NCI-H128 (cell line): ENCODE results near the gene ETV6.
"Not testable (repeated sequence)": the region's sequence is repeated elsewhere in the genome, so short reads cannot be mapped to it uniquely, and the experiment has no call there.

Experiments used
- DNase-seq: peaks from one replicate; lab custom pipeline; 2025; ENCODE audit not compliant: unreplicated experiment; lab: John Stamatoyannopoulos, UW

The ETV6 gene

DNA sequence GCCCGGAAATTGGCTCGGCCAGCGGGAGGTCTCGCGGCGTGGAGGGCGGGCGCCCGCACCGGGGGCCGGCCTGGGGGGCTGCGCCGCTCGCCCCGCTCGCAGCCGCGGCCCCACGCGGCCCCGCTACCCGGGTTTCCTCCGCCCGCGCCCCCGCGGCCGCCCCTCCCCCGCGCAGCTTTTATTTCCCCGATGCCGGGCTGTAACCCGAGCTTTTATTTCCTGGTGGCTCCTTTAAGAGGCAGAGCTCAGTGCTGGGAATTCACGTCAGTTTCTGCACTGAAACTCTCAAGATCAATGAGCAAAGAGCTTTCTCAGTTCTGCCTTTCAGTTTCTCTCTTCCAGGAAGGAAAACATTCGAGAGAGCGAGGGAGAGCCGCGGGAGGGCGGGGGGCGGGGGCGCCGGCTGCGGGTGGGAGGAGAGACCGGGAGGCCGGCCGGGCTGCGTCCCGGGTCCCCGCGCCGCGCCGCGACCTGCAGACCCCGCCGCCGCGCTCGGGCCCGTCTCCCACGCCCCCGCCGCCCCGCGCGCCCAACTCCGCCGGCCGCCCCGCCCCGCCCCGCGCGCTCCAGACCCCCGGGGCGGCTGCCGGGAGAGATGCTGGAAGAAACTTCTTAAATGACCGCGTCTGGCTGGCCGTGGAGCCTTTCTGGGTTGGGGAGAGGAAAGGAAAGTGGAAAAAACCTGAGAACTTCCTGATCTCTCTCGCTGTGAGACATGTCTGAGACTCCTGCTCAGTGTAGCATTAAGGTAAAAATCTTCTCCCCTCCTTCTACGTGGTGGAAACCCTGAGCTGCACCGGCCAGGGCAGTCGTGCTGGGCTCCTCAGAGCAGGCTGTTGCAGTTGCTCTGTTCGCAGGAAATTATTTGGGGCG lies at the start of gene ETV6:
Gene ETV6 (plus strand): TSS at position 262 of the 873 bp plus-strand sequence. CDS start 454 bp downstream, at position 716.
- DNase-seq, result no peak

DNA sequence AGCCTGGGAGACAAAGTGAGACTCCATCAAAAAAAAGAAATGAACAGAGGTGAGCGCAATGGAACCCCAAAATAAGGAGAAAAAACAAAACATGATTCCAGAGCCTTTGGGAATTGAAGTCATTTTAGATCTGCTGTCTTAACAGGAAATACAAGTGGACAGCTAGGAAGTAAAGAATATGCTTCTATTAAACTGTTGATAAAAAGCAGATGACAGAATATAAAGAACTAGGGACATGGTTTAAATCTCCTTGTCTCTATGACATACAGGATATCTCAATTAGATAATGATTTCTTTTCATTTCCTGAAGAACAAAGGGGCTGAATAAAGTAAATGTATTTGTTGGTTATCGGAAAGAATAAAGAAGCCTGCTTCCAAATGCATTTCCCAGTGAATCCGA lies 49.3 kb upstream of the ETV6 start:
- DNase-seq, result no peak

DNA sequence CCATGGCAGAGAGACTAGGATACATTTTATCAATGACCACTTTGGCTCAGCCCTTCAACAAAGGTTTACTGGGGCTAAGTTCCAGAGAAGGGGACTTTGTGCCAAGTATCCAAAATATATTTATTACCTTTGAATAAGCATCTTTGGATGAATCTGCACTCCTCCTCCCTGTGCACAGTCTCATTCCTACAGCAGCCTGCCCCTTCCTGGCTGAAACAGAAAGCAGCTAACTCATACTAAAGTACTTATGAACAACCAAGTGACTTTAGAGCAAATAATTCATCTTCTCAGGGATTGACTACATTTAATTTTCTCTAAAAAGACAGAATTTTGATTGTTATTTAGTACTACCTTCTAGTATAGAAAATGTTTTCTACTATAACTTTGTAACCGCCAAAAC lies 47.8 kb upstream of the ETV6 start:
- no peak for DNase-seq

DNA sequence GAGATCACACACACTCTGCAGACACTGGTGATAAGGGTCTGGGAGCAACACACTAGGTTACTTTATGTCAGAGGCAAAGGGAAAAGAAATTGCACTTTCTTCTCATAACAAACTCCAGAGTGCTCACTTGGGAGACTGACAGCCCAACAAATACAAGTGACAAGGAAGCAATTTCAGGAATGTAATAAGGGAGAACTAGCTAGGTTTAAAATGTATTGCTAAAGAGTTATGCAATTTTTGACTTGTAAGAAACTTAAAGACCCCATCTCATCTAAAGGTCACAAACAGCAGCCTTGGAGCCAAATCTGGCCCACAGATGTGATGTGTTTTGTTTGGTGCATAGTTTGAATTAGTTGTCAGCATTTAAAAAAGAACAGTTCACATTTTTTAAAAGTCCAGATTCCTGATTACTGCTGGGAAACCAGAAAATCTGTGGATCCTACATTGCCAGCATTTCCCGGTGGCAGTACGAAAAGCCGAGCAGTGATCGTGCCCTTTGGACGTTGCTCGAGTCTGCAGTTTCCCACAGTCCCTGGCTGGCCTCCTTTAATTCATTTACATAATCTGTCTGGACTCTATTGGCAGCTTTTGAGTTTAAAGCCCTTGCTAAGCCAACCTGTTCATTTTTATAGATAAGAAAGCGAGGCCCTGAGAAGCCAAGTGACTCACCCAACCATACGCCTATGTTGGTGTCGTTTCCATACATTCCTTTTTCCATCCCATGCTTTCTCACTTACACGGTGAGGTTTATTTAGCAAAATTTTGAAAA lies 42.0 kb upstream of the ETV6 start:
- no peak for DNase-seq

DNA sequence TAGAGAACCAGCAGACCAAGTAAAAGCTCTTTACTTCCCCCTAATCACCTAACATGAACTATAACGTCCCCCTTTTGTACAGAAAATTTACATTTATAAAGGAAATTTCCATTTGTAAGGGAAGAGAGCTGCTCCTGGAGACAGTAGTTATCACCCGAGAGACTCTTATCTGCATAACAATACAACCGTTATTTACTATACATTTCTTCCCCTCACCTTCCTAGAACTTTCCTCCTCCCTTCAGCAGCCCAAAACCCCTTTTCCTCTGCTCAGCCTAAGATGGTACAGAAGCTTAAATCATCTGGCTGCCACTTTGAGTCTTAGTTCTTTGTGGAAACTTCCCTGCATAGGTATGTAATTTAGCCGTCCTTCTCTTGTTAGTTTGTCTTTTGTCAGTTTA lies 40.4 kb upstream of the ETV6 start:
- DNase-seq, result no peak

DNA sequence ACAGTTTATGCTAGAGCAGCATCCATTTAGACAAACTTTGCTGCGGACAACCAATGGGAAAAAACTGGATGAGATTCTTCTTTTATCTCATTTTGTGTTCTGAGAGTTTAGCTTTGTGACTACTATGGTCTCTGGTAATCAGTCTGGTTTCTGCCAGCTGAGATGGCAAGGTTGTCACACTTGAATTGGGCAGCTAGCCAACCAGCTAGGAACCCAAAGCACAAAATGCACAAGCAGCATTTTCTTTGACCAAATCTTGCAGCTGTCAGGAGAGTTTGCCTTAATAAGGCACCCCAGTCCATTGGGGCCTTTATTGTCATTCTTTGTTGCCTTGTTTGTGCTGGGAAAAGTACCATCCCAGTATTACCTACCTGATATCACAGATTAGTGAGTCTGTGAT lies 34.0 kb upstream of the ETV6 start:
- DNase-seq, result no peak

DNA sequence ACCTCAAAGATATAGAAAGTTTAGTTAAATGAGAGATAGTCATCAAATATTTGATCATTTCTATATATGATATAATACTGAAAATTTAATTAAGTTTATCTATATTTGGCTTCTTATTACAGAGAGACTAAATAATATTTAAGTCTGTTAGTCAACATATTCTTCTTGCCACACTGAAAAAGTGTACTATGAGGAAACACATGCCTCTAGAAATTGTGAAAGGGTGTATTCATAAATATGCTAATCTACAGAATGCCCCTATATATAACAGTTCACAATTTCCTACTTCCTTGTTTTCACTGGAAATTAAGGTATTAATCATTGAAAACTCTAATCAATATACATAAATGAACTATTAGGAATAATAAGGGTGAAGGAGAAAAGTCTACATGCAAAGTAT lies 31.4 kb upstream of the ETV6 start:
- no peak for DNase-seq

DNA sequence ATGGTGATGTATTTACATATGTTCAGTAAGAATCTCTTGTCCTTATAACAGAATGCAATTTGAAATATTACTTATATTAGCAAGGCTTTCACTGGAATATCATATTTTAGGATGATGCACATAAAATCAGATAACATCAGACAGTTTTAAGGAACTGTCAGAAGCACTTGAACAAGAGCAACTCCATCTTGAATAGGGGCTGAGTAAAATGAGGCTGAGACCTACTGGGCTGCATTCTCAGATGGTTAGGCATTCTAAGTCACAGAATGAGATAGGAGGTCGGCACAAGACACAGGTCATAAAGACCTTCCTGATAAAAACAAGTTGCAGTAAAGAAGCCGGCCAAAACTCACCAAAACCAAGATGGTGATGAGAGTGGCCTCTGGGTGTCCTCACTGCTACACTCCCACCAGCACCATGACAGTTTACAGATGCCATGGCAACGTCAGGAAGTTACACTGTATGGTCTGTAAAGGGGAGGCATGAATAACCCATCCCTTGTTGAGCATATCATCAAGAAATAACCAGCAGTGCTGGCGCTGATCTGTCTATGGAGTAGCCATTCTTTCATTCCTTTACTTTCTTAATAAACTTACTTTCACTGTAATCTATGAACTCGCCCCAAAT lies 27.6 kb upstream of the ETV6 start:
- no peak for DNase-seq

DNA sequence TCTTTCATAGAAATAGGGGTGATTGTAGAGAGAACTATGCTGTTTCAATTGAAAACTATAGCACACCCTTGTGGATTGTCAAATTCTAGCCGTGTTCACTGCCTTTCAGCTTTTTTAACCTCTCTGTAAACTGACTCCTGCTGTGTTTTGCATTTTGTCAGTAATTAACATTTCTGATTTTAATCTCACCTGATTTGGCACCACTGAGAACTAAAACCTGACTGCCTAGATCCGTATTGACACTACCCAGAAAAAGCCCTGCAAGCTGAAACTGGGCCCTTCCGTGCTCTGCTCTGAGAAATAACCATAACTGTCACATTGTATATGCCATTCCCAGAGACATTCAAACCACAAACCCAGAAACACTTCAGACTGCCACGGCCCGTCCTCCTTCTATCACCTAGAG lies 26.6 kb upstream of the ETV6 start:
- DNase-seq, result no peak

DNA sequence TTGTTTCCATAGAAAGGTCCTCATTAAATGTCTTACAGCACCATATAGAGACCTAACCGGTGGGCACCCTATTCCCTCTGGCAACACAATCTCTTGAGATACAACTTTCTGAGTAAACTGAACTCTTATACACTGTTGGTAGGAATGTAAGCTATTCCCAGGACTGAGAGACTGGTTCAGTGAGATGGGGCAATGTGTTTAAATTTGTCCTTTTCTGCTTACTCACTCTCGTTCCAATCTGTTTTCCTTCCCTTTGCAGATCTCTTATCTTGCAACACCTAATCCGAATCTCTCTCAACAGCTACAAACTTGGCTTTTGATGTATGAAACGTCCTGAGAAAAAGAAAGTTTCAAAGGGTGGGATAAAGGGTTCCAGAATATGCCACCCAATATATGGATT lies 26.1 kb upstream of the ETV6 start:
- DNase-seq, result no peak

DNA sequence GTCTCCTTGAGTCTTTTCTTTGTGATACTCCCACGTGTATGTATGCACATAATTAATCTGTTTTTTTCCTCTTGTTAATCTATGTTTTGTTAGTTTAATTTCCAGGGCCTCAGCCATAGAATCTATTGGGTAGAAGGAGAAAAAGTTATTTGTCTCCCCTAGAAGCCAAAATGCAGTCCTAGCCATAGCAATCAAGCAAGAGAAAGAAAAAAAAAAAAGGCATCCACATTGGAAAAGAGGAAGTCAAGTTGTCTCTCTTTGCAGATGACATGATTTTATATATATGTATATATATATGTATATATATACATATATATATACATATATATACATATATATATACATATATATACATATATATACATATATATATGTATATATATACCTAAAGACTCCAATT lies 25.4 kb upstream of the ETV6 start:
- no peak for DNase-seq

DNA sequence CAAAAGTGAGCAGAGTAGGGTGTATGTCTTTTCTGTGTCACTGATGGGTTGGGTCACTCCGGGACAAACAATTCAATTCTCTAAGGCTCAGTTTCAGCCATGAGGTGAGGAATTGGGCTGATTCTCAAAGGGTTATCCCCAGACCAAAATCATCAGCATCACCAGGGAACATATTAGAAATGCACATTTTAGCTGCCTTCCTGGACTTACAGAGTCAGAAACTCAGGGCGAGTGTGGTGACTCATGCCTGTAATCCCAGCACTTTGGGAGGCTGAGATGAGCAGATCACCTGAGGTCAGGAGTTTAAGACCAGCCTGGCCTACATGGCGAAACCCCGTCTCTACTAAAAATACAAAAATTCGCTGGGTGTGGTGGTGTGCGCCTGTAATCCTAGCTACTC lies 21.8 kb upstream of the ETV6 start:
- DNase-seq, result not testable (repeated sequence)

DNA sequence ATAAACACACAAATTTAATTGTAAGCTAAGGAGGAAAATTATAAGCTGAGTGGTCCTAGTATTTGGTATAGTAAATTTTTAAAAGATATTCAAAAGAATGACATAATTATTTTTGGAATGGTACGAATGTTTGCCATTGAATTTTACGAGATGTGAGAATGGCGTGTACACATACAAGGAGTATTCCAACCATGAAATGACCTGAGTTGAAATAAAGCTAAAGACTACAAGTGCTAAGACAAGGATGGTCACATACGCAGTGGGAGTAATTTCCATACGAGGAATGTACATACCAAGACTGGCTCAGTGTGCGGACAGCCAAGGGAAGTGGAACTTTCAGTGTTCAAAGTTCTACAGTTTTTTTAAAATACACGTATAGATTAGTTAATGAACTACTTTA lies 21.1 kb upstream of the ETV6 start:
- no peak for DNase-seq

DNA sequence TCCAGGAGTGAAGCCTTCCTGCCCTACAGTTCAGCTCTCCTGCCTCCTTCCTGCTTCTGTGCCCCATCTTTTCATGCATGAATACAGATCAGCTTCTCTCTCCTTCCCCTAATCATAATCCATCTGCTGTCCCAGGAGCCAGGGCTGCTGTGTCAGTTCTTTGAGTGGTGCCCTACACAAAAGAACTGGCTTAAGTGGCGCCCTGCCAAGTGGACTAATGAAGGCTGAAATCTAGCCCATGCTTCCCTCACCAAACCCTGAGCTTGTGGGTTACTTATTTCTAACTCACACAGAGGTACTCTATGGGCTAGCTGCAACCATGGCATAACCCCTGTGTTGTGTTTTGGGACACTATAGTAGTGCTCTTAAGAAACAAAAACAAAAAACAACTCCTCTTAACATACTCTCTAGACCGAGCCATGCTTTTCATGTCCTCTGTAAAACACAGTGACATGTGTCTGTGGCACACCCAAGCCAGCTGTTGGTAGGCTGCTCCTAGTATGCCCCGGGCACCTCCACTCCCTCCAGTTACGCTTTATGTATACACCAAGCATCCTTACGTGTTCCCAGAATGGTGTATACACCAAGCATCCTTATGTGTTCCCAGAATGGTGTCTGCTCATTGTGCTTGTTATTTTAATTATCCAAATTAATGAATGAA lies 19.3 kb upstream of the ETV6 start:
- peak; percentile 42 for DNase-seq

DNA sequence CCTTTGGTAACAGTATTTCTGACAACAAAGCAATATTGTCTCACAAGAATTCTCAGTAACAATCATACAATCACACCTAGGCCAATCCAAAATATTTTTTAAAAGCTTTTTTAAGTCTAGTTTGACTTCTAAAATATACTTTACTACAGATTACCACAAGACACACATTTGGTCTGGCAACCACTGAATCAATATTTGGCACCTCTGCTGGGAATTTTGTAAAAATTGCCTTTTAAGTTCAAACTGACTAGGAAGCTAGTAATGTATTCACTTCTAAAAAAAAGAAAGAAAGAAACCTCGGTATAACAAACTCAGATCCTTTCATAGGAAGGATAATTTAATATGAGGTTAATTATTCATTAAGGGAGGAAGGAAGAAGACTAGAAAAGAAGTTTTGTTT lies 18.2 kb upstream of the ETV6 start:
- no peak for DNase-seq

DNA sequence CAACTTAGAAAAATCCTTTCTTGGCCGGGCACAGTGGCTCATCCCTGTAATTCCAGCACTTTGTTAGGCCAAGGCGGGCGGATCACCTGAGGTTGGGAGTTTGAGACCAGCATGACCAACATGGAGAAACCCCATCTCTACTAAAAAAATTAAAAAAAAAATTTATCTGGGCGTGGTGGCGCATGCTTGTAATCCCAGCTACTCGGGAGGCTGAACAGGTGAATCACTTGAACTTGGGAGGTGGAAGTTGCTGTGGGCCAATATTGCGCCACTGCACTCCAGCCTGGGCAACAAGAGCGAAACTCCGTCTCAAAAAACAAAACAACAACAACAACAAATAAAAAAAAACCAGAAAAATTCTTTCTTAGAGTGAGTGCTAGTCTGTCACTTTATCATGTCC lies 17.6 kb upstream of the ETV6 start:
- DNase-seq, result not testable (repeated sequence)

DNA sequence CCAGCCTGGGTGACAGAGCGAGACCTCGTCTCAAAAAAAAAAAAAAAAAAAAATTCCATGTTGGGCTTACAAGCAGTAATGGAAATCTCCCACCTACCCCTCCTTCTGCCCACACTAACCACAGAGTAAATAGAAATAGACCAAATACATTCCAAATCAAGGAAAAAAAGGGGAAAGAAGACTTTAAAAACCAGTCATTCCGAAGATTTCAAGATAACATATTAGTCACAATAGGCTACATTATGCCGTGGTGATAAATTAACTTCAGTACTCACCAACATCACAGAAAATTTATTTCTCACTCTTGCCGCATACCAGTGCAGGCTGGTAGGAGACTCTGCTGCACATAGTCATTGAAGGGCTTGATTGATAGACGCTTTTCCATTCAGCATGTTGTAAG lies 15.5 kb upstream of the ETV6 start:
- DNase-seq, result no peak

DNA sequence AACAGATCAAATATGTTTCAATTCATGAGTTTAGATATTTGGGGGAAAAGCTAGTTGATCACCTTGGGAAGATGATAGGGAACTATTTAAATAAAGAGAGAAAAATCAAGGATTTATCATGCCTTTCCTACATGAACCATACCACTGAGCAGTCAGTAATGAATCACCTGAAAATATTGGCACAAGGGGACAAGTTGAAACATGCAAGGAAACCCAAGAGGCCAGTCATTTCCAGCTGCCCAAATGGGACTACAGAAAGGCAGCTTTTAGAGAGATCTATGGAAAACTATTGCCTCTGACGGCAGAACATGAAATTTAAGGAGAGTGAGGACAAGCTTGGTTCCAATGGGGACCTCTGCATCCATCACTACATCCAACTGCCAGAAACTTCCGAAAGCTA lies 14.1 kb upstream of the ETV6 start:
- DNase-seq, result no peak

DNA sequence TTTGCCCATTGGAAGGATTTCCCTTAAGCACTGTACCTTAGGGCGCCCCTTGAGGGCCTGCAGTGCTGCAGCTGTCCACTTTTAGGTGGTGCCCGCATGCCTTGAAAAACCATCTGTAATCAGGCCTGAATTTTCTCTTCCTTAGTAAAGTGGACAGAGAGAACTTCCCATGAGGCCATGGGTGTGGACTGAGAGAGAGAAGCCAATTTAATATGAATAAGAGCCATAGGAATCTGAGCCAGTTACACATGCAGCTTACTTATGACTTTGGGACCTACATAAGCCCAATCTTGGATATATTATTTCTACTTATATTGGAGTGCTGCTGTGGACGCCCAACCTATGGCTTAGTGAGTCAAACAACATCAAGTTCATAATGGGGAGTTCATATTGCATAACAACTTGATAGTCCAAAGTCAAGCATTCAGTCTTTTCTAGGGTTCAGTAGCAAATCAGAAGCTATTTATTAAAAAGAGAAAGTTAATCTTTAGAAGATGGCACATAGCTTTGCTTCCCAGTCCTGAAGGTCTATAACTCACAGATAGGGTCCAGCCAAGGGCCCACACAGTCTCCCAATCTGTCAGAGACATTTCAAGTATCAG lies 11.1 kb upstream of the ETV6 start:
- no peak for DNase-seq

DNA sequence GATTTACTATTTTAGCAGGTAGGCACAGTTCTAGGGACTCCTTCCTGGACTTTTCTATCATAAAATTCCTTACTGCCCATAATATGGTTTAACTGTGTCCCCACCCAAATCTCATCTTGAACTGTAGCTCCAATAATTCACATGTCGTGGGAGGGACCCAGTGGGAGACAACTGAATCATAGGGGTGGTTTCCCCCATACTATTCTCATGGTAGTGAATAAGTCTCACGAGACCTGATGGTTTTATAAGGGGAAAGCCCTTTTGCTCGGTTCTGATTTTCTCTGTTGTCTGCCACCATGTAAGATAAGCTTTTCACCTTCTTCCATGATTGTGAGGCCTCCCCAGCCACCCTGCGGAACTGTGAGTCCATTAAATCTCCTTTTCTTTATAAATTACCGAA lies 10.0 kb upstream of the ETV6 start:
- DNase-seq, result no peak

DNA sequence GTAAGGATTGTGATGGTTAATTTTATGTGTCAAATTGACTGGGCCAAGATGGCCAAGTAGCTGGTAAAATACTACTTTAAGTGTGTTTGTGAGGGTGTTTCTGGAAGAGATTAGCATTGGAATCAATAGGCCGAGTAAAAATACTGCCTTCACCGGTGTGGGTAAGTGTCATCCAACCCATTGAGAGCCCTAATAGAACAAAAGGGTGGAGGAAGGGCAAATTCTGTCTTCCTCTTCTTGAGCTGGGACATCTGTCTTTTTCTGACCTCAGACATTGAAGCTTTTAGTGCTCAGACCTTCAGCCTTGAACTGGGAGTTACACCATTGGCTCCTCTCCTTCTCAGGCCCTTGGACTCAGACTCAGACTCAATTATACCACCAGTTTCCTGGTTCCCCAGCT lies 8.0 kb upstream of the ETV6 start:
- DNase-seq, result no peak
